ELR (cell line): ENCODE measurements around the gene BMP5.
"Not testable (repeated sequence)": the region's sequence is repeated elsewhere in the genome, so short reads cannot be mapped to it uniquely, and the experiment has no call there.

Experiments used
- DNase-seq: peaks from one replicate; pipeline ENCODE4 v3.0.0-alpha.2; 2015; ENCODE audit warnings: low read depth

BMP5 gene

DNA sequence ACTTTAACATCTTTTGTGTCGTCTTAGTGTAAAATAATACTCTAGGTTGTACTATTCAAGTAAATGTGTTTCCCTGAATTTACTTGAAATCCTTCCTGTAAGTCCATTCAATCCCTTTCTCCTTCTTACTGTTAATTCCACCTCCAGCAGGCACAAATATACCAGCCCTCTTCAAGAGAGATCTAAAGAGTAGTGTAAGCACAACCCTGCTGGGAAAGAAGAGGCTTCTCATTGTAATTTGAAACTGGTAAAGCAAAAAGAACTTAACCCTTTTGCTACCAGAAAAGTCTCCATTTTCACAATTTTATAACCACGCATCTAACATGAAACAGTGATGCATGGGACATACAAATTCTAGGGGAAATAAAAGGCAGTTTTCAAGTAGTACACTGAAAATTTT is at the start of gene BMP5:
BMP5 (minus strand) TSS at position 191 of the 400 bp plus-strand sequence. CDS start 725 bp downstream, outside the sequence.
- no peak for DNase-seq

DNA sequence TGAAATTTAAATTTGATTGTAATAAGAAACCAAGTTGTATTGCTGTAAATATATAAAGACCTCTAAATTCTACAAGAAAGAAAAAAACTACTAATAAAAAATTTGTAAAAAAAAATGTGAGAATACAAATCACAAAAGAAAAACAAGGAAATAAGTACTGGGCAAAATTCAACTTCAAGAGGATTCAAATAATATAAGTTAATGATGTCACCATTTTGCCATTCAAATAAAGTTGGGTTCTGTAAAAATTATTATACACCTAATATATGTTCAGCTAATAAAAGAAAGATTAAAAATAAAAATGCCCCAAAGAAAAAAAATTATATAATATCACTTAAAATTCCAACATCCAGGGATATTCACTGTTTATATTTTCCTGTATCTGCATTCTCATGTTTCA is 47.0 kb upstream of the BMP5 start:
- no peak for DNase-seq

- no peak for DNase-seq
Observed at GRCh38 chr6:55919716-55920308, 44.4 kb upstream of the BMP5 start.

DNA sequence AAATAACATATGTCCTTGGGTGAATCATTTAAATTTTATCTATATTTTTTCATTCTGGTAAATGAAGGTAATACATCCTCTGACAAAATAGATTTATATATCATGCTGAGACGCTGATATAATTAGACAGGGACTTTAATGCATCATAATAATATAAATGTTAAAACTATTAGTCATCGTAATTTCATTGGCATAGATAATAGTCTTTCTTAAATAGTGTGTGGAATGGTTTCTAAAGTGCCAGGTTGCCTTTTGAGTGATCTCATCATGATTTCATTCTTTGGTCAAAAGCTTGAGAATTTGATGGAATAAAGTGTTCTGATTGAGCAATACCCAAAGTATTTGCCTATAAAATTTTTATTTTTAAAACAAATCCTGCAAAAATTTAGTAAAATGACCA is 43.2 kb upstream of the BMP5 start:
- peak; percentile 88 for DNase-seq

DNA sequence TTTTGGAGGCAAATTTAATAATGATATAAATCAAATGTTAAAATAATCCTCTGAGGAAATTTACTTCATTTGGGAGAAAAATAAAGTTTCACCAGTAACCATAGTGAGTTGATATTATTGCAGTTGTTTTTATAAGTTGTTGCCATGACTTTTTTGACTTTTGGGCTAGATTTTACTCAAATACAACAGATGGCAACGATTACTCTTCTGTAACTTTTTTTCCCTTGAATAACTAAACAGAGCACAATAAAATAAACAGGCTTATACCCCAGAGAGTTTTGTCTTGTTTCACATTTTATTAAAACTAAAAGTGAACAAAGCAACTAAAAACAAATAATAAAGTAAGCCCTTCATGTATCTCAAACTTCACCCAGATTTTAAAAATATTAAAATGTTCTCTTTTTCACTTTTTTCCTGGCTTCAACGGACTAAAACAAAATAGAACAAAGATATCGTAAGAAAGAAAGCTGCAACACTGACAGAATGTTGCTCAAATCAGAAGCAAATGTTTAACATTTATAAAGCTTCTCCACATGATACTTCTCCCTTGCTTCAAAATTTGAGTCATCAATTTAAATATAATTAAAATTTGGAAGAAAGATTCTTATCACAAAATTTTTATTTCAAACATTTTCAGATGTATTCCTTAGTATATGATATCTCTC is 42.5 kb upstream of the BMP5 start:
- DNase-seq = no peak

DNA sequence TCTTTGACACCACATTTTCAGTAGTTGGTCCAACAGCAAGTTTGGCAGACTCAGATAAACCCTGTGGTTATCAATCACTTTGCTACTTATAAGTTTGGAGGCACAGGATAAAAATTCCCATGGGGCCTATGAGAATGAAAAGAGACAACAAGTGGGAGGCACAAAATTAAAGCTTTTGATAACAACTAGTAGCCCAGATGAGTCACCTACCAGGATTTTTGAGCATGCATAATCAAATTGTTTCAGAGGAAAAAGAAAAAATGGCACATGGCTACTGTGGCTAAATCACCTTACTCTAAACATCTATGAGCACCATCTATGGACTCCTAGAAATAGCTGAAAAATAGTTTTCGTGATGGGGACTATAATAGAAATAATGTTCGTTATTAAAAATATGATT is 40.8 kb upstream of the BMP5 start:
- DNase-seq = peak; percentile 78

- no peak for DNase-seq
Observed at GRCh38 chr6:55913228-55914195, 38.1 kb upstream of the BMP5 start.

GRCh38 chr6:55910466-55910865 is 35.1 kb upstream of the BMP5 start:
- not testable (repeated sequence) for DNase-seq

DNA sequence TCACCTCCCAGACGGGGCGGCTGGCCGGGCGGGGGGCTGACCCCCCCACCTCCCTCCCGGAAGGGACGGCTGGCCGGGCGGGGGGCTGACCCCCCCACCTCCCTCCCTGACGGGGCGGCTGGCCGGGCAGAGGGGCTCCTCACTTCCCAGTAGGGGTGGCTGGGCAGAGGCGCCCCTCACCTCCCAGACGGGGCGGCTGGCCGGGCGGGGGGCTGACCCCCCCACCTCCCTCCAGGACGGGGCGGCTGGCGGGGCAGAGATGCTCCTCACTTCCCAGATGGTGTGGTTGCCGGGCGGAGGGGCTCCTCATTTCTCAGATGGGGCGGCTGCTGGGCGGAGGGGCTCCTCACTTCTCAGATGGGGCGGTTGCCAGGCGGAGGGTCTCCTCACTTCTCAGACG is 34.5 kb upstream of the BMP5 start:
- not testable (repeated sequence) for DNase-seq

GRCh38 chr6:55902796-55903195 is 27.4 kb upstream of the BMP5 start:
- peak; percentile 44 for DNase-seq

- DNase-seq = no peak
Observed at GRCh38 chr6:55901765-55902270, 26.4 kb upstream of the BMP5 start.

DNA sequence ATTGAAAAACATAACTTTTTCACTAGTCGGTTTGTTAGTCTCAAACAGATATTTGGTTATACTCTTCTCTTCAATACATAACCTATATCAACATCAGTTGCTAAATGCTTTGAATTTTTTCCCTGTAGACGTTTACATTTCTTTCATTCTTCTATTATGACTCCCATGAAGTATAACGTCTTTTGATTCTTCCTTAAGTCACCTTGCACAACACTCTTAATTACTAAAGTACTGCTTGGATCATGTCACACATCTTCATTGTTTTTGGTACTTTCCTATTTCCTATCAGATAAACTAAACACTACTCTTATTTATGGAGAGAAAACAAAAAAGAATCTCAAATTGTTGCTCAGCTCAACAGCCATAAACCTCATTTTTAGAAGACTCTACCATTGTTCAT is 23.0 kb upstream of the BMP5 start:
- peak; percentile 85 for DNase-seq

- DNase-seq = no peak
Observed at GRCh38 chr6:55897346-55897745, 22.0 kb upstream of the BMP5 start.

GRCh38 chr6:55895972-55896730 is 20.8 kb upstream of the BMP5 start:
- no peak for DNase-seq

DNA sequence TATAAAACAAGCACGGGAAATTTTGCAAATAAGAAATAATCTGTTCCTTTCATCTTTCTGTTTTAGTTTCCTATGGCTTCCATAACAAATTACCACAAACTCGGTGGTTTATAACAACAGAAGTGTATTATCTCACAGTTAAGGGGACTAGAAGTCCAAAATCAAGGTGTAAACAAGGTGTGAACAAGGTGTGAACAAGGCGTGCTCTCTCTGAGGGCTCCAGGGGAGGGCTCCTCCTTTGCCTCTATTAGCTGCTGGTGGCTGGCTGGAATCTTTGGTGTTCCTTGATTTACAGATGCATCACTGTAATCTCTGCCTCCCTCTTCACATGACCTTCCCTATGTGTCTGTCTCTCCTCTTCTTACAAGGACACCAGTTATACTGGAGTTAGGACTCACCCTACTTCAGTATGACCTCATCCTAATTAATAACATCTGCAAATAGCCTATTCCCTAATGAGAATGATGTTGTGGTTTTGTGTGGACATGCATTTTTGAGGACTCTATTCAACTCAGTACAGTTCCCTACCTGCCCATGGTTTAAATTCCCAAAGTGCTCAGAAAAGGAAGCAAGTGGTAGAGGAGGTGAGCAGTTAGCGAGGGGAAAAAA is 17.5 kb upstream of the BMP5 start:
- no peak for DNase-seq

GRCh38 chr6:55888917-55889316 is 13.5 kb upstream of the BMP5 start:
- DNase-seq = no peak

DNA sequence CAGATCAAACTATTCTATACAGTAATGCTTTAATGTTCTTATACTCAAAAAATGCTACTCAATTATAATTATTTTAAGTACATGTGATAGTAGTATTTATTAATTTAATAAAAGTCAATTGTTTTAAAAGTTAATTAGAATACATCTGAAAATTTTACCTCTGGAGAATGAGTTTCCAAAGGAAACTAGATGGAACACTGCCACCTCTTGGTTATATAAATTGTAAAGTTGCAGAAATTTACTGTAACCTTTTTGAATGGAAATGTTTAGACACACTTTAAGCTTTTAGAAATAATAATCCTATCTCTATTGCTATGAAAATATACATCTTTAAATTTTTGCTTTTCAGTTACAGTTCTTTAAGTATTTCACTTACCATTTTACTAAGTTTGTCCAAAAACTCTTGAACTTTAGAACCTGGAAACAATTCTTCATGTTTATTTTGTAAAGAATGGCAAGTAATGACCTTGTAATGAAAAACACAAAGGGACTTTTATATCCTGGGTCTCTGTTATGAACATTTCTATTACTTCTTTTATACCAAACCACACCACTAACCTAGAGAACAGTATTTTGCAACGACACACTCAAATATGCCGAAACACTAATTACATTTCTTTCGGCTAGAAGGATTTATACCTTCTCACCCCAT is 10.9 kb upstream of the BMP5 start:
- DNase-seq = peak; percentile 62

- DNase-seq = peak; percentile 93
Observed at GRCh38 chr6:55882718-55883569, 7.6 kb upstream of the BMP5 start.

DNA sequence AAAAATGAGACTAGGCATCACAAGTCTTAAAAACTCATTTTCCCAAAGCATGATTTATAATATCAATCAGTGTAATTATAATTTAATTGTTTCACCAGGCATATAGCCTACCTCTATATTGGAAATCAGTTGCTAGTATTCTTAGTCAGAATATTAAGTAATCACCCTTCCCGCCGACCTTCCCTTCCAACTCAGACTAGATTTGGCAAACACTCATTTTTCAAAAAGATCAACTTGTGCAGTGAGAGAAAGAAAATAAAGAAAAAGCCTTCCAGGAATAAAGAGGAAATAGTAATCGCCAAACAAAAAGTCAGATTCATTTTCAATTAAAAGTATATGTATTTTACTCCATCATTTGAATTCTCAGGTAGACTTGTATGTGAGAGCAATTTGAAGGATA is 1.9 kb upstream of the BMP5 start:
- no peak for DNase-seq

- DNase-seq = no peak
Observed at GRCh38 chr6:55874316-55874715, 1.1 kb downstream of the BMP5 start.
